WTC11 (cell line): Measurements from ENCODE around the gene BTBD1.

Source experiments
- ATF3 ChIP-seq: sonication (generic); formaldehyde crosslinking; conservative IDR thresholded peaks from 2 replicates; pipeline ENCODE4 v1.8.1; 2022; ENCODE audit warnings: mild to moderate bottlenecking, missing genetic modification reagents
- CBFB ChIP-seq: sonication (generic); formaldehyde crosslinking; IDR thresholded peaks from 2 replicates; pipeline ENCODE4 v1.8.1; 2022; ENCODE audit warnings: mild to moderate bottlenecking, low read depth, missing genetic modification reagents
- CTCF ChIP-seq: fragments of 200-600 bp; IDR thresholded peaks from 2 replicates; pipeline ENCODE4 v1.8.0; 2022; ENCODE audit warnings: antibody characterized with exemption
- ELF4 ChIP-seq: sonication (generic); formaldehyde crosslinking; IDR thresholded peaks from 2 replicates; pipeline ENCODE4 v1.8.1; 2022; ENCODE audit warnings: low read depth, mild to moderate bottlenecking, moderate library complexity, missing genetic modification reagents
- IRF2 ChIP-seq: sonication (generic); formaldehyde crosslinking; IDR thresholded peaks from 2 replicates; pipeline ENCODE4 v1.8.0; 2022; ENCODE audit warnings: low read depth, missing genetic modification reagents, borderline replicate concordance
- MAX ChIP-seq: sonication (generic); formaldehyde crosslinking; IDR thresholded peaks from 2 replicates; pipeline ENCODE4 v1.8.0; 2022; ENCODE audit warnings: mild to moderate bottlenecking, missing genetic modification reagents
- MLX ChIP-seq: sonication (generic); formaldehyde crosslinking; IDR thresholded peaks from 2 replicates; pipeline ENCODE4 v1.8.1; 2023; ENCODE audit warnings: mild to moderate bottlenecking, missing genetic modification reagents, moderate library complexity
- MXD4 ChIP-seq: fragments of 250-450 bp; sonication (Bioruptor Pico); IDR thresholded peaks from 2 replicates; pipeline ENCODE4 v1.8.0; 2021; ENCODE audit warnings: mild to moderate bottlenecking, moderate library complexity, borderline replicate concordance
- NFE2L1 ChIP-seq: sonication (generic); formaldehyde crosslinking; IDR thresholded peaks from 2 replicates; pipeline ENCODE4 v1.8.1; 2023; ENCODE audit warnings: missing genetic modification reagents
- NR3C1 ChIP-seq: sonication (generic); formaldehyde crosslinking; conservative IDR thresholded peaks from 2 replicates; pipeline ENCODE4 v1.8.1; 2023; ENCODE audit warnings: low read depth, mild to moderate bottlenecking, missing genetic modification reagents
- SP1 ChIP-seq: sonication (generic); formaldehyde crosslinking; conservative IDR thresholded peaks from 2 replicates; pipeline ENCODE4 v1.8.1; 2022; ENCODE audit warnings: missing genetic modification reagents
- ZNF512 ChIP-seq: sonication (generic); formaldehyde crosslinking; IDR thresholded peaks from 2 replicates; pipeline ENCODE4 v1.8.1; 2022; ENCODE audit warnings: missing genetic modification reagents, borderline replicate concordance

GRCh38 chr15:83015361-83015760 lies 51.7 kb downstream of the BTBD1 start:
- no peak for TF ChIP-seq CTCF
- no peak for TF ChIP-seq IRF2 (CRISPR knock-in tag)
- no peak for TF ChIP-seq MAX
- TF ChIP-seq CBFB (CRISPR knock-in tag) = no peak
- TF ChIP-seq MLX = no peak
- TF ChIP-seq ELF4 (CRISPR knock-in tag) = no peak
- no peak for TF ChIP-seq NFE2L1
- no peak for TF ChIP-seq MXD4
- no peak for TF ChIP-seq ATF3 (CRISPR knock-in tag)
- TF ChIP-seq NR3C1 (CRISPR knock-in tag) = no peak
- TF ChIP-seq SP1 = no peak
- no peak for TF ChIP-seq ZNF512 (CRISPR knock-in tag)
